ENCODE results near the gene RTTN.
A peak's percentile ranks its signal among the peaks of the same experiment; 100 is the strongest.

RTTN gene

GRCh38 chr18:70207181-70207580 is 1.7 kb upstream of the RTTN start:
- DNase-seq, result no peak

GRCh38 chr18:70200286-70200685 is 5.2 kb downstream of the RTTN start:
- no peak for DNase-seq

- DNase-seq, result no peak
Measured at GRCh38 chr18:70197844-70198243, 7.6 kb downstream of the RTTN start.

- no peak for DNase-seq
Measured at GRCh38 chr18:70197026-70197425, 8.5 kb downstream of the RTTN start.

GRCh38 chr18:70195852-70196434 is 9.5 kb downstream of the RTTN start:
- DNase-seq, result peak; percentile 17

- no peak for DNase-seq
Measured at GRCh38 chr18:70195014-70195614, 10.4 kb downstream of the RTTN start.

GRCh38 chr18:70194227-70194890 is 11.1 kb downstream of the RTTN start:
- DNase-seq, result no peak

- DNase-seq, result no peak
Measured at GRCh38 chr18:70190529-70190928, 15.0 kb downstream of the RTTN start.

- DNase-seq, result no peak
Measured at GRCh38 chr18:70188113-70188512, 17.4 kb downstream of the RTTN start.

- no peak for DNase-seq
Measured at GRCh38 chr18:70183441-70183840, 22.0 kb downstream of the RTTN start.

GRCh38 chr18:70182548-70182947 is 22.9 kb downstream of the RTTN start:
- DNase-seq, result no peak

- no peak for DNase-seq
Measured at GRCh38 chr18:70181725-70182124, 23.8 kb downstream of the RTTN start.

GRCh38 chr18:70181015-70181414 is 24.5 kb downstream of the RTTN start:
- DNase-seq, result no peak

- DNase-seq, result no peak
Measured at GRCh38 chr18:70176537-70176936, 28.9 kb downstream of the RTTN start.

GRCh38 chr18:70175216-70175615 is 30.3 kb downstream of the RTTN start:
- no peak for DNase-seq

GRCh38 chr18:70172225-70172624 is 33.3 kb downstream of the RTTN start:
- DNase-seq, result no peak

GRCh38 chr18:70169747-70170146 is 35.7 kb downstream of the RTTN start:
- DNase-seq, result no peak

- no peak for DNase-seq
Measured at GRCh38 chr18:70166668-70167067, 38.8 kb downstream of the RTTN start.

- no peak for DNase-seq
Measured at GRCh38 chr18:70165936-70166335, 39.6 kb downstream of the RTTN start.

GRCh38 chr18:70160073-70160678 is 45.3 kb downstream of the RTTN start:
- DNase-seq, result no peak

- DNase-seq, result no peak
Measured at GRCh38 chr18:70158992-70159717, 46.3 kb downstream of the RTTN start.

GRCh38 chr18:70156886-70157285 is 48.6 kb downstream of the RTTN start:
- DNase-seq, result no peak

GRCh38 chr18:70154591-70155194 is 50.8 kb downstream of the RTTN start:
- DNase-seq, result no peak
